Skin of body (tissue), 2 donors: ENCODE results near the gene PGAM1. TPM values are rescaled to one million over a fixed set of nuclear protein-coding genes. Genes with fewer than 3 reads are reported as not detected.
"Not testable (repeated sequence)": the region's sequence is repeated elsewhere in the genome, so short reads cannot be mapped to it uniquely, and the experiment has no call there.

Experiments used
- DNase-seq: peaks from one replicate; lab custom pipeline; 2025; lab: John Stamatoyannopoulos, UW
- total RNA-seq: library from RNA; depleted of rRNA; stranded (reverse); fragments of >200 nt; gene quantifications from one replicate; pipeline ENCODE4 v1.2.3, GENCODE V29; 2014

The PGAM1 gene
- total RNA-seq = 94.6 TPM

DNA sequence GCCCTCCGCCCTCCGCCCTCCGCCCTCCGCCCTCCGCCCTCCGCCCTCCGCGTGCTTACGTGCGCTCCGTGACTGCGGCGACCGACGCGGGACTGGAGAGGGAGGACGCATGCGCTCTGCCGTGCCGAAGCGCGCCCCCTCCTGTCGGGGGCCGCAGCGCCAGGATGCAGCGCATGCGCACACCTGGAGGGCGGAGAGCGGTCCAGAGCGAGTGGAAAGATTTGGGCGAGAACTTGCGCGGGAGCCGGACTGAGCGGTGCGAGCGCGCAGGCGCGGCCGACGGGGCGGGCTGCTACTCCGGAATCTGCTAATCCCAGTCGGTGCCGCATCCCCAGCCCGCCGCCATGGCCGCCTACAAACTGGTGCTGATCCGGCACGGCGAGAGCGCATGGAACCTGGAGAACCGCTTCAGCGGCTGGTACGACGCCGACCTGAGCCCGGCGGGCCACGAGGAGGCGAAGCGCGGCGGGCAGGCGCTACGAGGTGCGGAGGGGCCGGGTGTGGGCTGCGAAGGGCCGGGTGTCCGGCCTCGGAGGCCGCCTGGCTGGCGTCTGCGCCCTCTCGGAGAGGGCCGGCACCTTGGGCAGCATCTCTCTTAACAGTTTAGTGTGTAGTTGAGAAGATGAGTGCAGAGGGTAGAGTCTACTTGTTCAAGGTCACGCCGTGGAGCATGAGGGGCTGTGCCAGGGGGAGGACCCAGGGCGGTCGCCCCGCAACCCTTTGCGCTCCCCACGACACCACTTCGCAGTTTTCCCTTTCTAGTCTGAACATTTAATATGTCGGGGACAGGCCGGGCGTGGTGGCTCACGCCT lies at the start of gene PGAM1:
Gene PGAM1 (plus strand): TSS at position 228 of the 812 bp plus-strand sequence. CDS start 117 bp downstream, at position 345.
- DNase-seq = peak; percentile 98

DNA sequence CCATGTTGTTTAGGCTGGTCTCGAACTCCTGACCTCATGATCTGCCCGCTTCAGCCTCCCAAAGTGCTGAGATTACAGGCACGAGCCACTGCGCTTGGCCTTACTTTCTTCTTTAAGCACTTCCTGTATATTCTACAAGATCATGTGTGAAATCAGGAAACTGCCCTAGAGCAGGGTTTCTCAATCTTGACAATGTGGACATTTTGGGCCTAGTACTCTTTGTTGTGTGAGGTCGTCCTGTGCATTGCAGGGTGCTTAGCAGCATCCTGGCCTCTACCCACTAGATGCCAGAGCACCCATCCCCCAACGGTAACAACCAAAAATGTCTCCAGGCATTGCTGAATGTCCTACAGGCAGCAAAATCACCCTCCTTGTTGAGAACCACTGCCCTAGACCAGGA lies 49.6 kb upstream of the PGAM1 start:
- no peak for DNase-seq

DNA sequence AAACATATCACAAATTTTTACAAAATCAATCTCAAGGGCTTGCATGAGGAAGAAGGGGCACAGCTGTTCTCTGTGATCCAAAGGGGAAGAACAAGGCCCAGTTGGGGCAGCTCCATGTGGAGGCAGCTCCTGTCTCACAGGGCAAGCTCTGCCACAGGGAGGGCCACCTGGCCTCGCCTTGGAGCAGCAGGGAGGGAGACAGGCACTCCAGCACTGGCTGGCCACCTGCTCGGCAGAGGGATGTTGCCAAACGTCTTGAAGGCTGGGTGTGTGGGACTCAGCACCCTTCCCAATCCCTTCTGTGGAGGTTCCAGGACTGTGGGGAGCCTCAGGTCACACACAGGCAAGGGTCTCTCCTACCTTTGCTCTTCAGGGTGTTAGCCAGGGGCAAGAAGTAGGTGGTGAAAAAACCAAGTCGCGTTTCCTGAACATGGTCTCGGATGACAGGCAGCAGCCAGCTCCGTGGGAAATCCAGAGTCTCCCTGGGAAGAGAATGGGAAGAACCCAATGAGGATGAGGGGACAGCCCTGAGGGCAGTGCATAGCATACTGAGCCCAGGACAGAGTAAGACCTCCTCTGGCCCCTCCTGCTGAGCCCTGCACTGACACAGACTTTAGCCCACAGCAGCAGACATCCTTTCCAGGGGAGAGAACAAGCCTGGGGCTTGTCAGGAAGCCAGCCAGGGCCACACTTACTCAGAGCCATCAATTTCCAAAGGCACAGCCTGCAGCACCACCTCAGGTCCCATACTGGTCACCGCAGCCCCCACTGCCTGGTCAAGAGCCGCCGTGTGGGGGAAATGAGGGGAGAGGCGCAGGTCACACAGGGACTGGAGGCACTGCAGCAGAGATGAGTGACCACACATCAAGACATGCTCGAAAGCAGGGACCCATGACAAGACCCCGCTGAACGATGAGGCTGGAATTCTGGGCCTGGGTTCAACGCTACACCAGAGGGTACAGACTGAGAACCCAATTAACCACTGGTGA lies 46.8 kb upstream of the PGAM1 start:
- no peak for DNase-seq

DNA sequence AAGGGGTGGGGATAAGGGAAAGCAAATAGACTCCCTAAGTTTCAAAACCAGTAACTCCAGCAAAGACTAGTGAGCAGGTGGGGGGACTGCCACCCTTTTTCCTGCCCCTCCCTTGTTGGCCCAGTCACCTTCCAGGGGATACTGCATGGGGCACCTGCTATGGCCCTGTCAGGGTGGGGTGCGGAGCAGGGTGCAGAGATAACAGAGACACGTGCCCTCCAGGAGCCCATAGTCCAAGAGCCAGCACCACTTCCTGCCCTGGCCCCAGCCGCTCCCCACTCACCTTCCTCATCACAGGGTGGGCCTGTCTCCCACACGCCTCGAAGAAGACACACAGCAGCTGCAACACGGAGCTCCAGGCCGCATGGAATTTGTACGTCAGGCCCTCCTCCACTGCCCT lies 45.5 kb upstream of the PGAM1 start:
- no peak for DNase-seq

DNA sequence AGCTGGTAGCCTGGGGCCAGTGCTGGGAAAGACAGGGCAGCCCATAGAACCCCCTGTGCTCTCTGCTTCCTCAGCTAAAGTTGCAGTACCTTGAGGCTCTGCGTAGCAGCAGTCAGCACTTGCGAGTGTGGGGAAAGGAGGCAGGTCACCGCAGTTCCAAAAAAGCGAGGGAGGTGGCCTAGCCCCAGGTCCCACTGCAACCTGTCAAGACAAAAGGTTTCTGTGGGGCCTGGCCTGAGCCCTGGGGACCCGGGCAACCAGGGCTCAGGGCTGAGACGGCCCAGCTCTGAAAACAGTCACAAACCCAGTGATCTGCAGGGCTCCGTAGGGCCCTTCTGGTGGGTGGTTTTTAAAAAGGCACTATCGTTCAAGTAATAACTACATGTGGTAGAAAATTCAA lies 44.4 kb upstream of the PGAM1 start:
- no peak for DNase-seq

DNA sequence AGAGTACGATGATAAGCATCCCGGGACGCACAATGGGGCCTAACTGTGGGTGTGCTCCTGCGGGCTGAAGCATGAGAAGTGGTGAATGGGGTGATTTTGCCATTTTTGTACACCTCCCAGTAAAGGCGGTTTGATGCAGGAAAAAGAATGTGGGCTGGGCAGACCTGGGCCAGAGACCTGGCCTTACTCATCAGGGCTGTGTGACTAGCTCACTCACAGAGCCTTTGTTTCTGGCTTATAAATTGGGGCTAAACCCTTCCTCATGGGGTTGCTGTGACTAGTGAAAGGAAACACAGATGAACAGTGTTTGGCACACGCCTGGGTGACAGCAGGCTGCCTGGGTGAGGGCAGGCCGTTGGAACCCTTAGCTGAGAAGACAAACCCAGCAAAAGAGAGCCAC lies 42.8 kb upstream of the PGAM1 start:
- DNase-seq = no peak

DNA sequence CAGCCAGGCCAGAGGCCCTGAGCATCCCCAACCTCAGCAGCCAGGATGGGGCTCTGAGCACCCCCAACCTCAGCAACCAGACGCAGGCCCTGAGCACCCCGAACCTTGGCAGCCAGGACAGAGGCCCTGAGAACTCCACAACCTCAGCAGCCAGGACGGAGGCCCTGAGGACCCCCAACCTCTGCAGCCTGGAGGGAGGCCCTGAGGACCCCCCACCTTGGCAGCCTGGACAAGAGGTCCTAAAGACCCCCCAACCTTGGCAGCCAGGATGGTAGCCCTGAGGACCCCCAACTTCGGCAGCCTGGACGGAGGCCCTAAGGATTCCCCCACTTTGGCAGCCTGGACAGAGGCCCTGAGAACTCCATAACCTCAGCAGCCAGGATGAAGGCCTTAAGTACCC lies 41.8 kb upstream of the PGAM1 start:
- DNase-seq = no peak

DNA sequence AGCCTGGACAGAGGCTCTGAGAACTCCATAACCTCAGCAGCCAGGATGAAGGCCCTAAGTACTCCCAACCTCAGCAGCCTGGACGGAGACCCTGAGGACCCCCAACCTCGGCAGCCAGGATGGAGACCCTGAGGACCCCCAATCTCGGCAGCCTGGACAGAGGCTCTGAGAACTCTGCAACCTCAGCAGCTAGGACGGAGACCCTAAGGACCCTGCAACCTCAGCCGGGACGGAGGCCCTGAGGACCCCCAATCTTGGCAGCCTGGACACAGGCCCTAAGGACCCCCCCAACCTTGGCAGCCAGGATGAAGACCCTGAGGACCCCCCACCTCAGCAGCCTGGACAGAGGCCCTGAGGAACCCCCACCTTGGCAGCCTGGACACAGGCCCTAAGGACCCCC lies 41.4 kb upstream of the PGAM1 start:
- no peak for DNase-seq

DNA sequence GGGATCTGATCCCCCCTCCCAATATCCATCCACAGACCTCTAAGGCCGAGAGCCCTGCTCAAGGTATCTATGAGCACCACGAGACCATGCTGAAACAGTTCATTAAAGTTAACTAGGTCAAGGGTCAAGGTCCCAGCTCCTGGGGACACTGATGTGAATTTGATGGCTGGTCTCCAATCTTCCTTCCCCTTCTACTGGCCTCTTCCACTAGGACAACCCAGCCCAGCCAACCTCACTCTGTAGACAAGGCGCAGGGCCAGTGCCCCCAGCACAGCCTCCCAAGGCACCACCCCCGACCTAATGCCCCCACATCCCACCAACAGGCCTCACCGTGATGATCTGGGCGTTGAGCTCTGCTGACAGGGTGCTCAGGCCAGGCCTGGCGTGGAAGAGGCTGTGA lies 40.4 kb upstream of the PGAM1 start:
- no peak for DNase-seq

DNA sequence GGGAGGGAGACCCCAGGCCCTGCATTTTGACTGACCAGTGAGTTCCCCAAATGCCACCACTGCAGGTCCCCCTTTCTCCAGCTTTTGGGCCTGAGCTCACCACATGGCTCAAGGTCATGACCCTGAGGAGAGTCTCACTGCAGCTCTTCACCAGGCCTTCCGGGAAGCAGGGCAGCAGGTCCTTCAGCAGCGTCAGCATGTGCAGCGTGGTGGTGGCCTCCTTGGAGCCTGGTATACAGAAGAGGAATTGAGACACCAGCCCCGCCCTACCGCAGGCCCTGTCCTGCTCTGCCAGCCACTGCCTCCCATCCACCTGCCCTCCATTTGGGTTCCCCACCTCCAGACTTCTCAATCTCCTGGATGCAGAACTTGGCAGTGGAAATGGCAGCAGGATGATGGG lies 37.8 kb upstream of the PGAM1 start:
- DNase-seq = no peak

DNA sequence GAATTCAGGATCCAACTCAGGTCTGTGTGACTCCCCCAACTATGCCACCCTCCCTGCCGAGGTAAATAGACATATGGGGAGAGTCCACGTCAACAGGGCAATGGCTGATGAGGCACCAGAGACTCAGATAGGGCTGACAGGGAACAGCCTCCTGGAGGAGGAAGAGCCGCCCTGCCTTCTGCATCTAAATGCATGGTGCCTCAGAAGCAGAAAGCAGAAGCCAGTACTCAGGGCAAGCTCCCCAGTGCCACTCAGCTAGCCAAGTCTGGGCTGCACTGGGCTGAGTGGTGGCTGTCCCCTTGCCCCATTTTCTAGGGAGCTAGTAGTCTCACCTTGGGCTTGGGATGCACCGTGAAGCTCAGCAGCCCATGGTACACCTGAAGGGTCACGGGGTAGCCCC lies 35.9 kb upstream of the PGAM1 start:
- no peak for DNase-seq

DNA sequence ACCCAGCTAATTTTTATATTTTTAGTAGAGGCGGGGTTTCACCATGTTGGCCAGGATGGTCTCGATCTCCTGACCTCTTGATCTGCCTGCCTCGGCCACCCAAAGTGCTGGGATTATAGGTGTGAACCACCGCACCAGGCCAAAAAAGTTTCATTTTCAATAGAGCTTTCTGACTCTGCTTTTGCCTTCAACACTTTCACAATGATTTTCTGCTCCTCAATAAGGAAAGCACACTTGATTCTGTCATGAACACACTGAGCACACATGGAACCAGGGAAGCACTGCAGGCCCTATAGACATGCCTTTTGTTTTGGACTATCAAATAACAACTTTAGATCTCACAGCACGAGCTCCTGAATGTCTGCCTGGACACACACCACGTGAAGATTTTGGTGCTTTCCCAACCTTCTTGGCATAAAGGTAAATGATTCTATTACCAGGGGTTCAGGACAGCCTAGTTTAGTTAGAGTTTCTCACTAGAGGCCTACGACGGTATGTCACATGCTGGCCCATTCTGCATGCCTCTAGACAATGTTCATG lies 32.9 kb upstream of the PGAM1 start:
- DNase-seq = no peak

DNA sequence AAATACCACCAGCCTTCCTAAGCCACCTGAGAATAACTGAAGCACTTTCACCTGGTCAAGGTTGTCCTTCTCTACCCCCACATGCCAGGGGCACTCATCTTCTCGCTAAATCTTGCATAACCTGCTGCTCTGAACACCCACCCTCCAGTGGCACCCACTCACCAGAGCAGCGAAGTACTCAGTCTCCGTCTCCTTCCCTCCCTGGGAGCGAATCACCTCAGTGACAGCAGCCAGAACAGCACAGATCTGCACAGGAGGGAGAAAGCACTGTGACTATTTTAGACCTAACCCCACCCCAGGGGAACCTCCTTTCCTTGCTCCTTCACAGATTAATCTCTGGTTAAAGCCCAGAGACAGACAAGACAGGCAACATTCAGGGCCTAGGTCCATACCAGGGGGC lies 29.9 kb upstream of the PGAM1 start:
- DNase-seq = no peak

DNA sequence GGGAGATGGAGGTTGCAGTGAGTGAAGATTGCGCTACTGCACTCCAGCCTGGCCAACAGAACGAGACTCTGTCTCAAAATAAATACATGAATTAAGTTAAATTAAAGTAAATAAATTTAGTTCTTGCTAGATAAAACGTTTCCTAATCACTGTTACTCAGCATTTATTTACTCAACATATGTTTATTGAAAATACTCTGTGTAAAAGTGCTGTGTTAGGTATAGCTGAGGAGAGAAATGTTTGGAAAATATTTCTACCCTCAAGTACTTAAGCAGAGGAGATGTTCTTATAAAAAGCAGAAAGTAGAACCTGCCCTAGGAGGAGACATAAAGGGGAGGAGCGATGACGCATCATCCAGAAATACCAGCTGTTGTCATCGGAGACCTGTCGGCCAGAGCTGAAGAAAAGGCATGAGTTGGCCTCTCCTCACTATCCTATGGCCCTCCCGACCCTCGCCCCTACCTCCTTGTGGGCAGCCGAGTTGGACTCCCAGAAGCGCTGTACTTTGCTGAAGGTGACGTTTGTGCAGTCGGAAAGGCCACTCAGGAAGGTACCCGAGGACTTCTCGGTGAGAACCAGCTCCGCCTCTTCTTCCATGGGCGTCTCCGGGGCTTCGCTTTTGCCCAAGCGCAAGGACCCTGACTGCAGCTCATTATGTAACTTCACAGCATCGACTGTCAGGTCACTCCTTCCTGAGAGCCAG lies 26.0 kb upstream of the PGAM1 start:
- no peak for DNase-seq

DNA sequence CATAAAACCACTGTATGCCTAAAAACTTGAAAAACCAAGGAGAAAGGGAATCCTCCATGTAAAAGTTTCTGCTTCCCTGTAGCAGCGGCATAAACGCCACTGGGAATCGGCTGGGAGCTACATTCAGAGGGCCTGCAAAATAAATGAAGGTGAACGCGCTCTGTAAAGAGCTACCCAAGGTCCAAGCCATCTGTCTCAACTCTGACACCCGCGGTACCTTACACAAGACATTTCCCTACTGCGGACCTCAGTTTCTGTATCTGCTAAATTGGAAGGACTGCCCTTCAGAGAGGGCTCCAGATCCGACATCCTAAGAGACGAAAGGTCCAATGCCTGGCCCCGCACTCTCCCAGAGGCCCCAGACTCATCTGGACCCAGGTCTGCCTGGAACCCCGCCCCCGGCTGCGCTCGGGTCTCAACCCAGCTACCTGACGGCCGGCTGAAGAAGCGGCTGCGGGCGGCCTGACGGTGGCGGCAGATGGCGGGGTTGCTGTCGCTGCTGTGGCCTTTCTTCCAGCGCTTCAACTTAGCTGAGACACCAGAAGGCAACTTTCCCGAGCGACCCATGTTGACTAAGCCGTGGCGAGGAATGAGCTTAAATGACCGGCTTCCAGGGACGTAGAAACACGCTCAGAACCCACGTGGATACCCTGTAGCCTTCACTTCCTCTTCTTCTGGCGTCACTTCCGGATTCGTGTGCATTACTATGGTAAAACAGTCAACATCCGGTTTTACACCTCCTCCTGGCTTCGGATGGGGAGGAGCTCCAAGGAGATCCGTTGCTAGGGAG lies 25.1 kb upstream of the PGAM1 start, which contains the start of gene RRP12:
Gene RRP12 (minus strand): TSS at position 676 of the 790 bp plus-strand sequence. CDS start 109 bp downstream, at position 567.
- DNase-seq = peak; percentile 98

DNA sequence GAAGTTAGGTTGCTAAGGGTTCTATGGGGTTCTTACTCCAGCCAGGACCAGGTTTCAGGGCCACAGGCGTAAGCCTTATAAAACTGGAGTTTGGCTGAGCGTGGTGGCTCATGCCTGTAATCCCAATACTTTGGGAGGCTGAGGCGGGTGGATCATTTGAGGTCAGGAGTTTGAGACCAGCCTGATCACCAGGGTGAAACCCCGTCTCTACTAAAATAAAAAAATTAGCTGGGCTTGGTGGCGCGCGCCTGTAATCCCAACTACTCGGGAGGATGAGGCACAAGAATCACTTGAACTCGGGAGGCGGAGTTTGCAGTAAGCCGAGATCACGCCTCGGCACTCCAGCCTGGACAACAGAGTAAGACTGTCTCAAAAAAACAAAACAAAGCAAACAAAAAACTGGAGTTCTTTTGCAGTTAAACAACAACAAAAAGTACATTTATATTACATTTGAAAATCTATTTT lies 24.5 kb upstream of the PGAM1 start:
- DNase-seq = no peak

DNA sequence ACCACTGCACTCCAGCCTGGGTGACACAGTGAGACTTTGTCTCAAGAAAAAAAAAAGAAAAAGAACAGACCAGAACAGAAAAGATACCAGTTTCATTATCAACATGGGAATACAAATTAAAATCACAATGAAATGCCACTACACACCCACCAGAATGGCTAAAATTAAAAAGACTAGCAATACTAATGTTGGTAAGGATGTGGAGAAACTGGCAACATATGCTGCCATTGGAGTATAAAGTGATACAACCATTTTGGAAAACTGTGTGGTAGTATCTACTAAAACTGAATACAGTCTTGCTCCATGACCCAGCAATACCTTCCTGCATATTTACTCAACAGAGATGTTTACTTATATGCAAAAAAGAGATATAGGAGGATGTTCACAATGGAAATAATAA lies 21.9 kb upstream of the PGAM1 start:
- DNase-seq = no peak

DNA sequence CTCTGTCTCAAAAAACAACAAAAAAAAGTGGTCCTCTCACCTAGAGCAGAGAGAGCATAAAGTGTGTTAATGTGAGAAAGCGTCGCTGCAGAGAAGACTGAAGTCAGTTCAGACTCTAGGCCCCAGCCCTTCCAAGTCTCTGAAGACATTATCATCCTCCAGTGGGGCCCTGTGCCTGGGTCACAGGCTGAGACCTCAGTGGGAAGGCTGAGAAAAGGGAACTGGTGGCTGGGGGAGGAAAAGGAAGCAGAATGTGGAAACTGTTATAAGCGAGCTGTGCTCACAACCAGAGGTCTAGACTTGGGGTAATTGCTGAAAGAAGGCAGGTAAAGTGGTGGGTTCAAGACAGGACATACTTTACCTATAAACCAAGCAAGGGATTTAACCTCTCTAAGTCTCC lies 19.9 kb upstream of the PGAM1 start:
- no peak for DNase-seq

DNA sequence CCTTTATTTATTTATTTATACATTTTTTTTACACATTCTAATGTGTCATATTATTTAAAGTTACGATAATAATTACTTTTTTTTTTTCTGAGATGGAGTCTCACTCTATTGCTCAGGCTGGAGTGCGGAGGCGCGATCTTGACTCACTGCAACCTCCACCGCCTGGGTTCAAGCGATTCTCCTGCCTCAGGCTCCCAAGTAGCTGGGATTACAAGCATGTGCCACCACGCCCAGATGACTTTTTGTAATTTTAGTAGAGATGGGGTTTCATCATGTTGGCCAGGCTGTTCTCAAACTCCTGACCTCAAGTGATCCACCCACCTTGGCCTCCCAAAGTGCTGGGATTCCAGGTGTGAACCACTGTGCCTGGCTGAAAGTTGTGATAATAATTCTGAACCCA lies 19.5 kb upstream of the PGAM1 start:
- DNase-seq = not testable (repeated sequence)

DNA sequence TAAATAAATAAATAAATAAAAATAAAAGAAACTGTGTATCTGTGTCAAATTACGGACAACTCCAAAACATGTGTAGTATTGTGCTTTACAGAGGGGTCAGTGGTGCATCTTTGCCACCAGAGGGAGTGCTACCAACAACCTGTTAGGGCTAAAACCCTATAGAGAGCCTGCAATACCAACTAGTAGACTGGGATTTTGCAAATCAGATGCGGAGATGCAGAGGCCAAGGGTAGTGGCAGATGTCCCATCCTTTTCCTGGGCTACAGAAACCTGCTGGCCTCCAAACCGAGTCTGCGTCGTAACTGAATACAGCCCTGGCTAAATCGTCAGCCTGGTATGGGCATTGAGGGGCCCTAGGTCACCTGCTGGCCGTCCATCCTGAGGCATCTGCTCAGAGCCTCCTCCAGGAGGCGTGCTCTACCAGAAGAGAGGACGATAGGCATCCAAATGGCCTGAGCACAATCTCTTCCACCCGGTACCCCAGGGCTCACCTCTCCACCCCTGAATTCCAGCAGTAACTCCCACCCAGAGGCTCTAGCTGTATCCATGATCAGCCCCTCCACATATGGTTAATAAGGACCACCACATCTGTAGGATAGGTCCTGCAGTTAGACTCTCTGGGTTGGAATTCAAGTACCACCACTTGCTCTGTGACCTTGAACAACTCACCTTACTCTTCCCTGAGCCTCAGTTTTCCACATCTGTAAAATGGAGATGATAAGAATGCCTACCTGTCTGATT lies 18.6 kb upstream of the PGAM1 start:
- peak; percentile 76 for DNase-seq
